GM11168 (cell line): ENCODE measurements around the gene PSME1.

Experiments used
- in situ Hi-C: fragments of 300-500 bp; cut with MboI; formaldehyde crosslinking; loops from one replicate; pipeline ENCODE4 v1.12.0; 2022; ENCODE audit warnings: low sequenced_read_pairs; ENCODE audit not compliant: unreplicated experiment

The PSME1 gene

GRCh38 chr14:24144451-24144850, 8.5 kb downstream of the PSME1 start:
- in situ Hi-C loops, result no loop called here

- in situ Hi-C loops, result no loop called here
These were observed 9.2 kb downstream of the PSME1 start for GRCh38 chr14:24145219-24145618.

- in situ Hi-C loops, result no loop called here
These were observed 9.9 kb downstream of the PSME1 start for GRCh38 chr14:24145690-24146452.

- in situ Hi-C loops, result no loop called here
These were observed 10.5 kb downstream of the PSME1 start, which contains the start of gene PSME2 for GRCh38 chr14:24146453-24146977. Gene PSME2, minus strand, starts transcription at chr14:24146610. Its CDS starts 29 bp downstream, at chr14:24146581.

GRCh38 chr14:24146978-24147760, 11.2 kb downstream of the PSME1 start, which contains the start of gene RNF31:
Gene RNF31, plus strand, starts transcription at chr14:24147498. Its CDS starts 201 bp downstream, at chr14:24147699.
- in situ Hi-C loops, result no loop called here

GRCh38 chr14:24147761-24148428, 11.9 kb downstream of the PSME1 start:
- in situ Hi-C loops, result no loop called here

GRCh38 chr14:24149302-24149969, 13.4 kb downstream of the PSME1 start:
- in situ Hi-C loops, result no loop called here

- in situ Hi-C loops, result no loop called here
These were observed 14.1 kb downstream of the PSME1 start for GRCh38 chr14:24150061-24150460.

GRCh38 chr14:24150567-24150966, 14.6 kb downstream of the PSME1 start:
- in situ Hi-C loops, result no loop called here

GRCh38 chr14:24150993-24151392, 15.0 kb downstream of the PSME1 start:
- in situ Hi-C loops, result no loop called here

- in situ Hi-C loops, result no loop called here
These were observed 15.5 kb downstream of the PSME1 start for GRCh38 chr14:24151404-24152080.

GRCh38 chr14:24155100-24155499, 19.1 kb downstream of the PSME1 start:
- in situ Hi-C loops, result no loop called here

GRCh38 chr14:24156840-24157239, 20.8 kb downstream of the PSME1 start:
- in situ Hi-C loops, result no loop called here

GRCh38 chr14:24157331-24157730, 21.3 kb downstream of the PSME1 start:
- in situ Hi-C loops, result no loop called here

GRCh38 chr14:24159777-24160498, 23.9 kb downstream of the PSME1 start:
- in situ Hi-C loops, result no loop called here

GRCh38 chr14:24160499-24160849, 24.5 kb downstream of the PSME1 start:
- in situ Hi-C loops, result no loop called here

- in situ Hi-C loops, result no loop called here
These were observed 25.1 kb downstream of the PSME1 start, which contains the start of gene IRF9 for GRCh38 chr14:24160850-24161804. Gene IRF9, plus strand, starts transcription at chr14:24161265. Its CDS starts 880 bp downstream, at chr14:24162145.

- in situ Hi-C loops, result no loop called here
These were observed 26.1 kb downstream of the PSME1 start for GRCh38 chr14:24162093-24162492.
